ENCODE data around the gene BIN2. TPM values are rescaled to one million over a fixed set of nuclear protein-coding genes. Genes with fewer than 3 reads are reported as not detected.

Gene BIN2
- total RNA-seq, 2 experiments from 2014 or later, result 0.88 to 14.7 TPM

DNA sequence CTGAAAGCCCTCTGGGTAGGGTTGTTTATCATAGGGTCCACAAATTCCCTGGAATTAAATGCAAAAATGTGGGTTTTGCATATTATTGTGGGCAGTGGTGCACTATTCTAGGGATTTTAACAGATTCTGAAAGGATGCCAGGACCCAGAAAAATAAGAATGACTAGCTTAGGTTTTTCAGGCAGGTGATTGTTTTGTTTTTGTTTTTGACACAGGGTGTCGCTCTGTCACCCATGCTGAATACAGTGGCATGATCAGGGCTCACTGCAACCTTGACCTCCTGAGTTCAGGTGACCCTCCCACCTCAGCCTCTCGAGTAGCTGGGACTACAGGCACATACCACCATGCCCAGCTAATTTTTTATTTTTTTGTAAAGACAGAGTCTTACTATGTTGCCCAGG, 48.0 kb upstream of the BIN2 start:
- no peak for DNase-seq (ENCODE audit: low spot score)
- Histone ChIP-seq H3K4me3 (ENCODE audit: low read depth, low read length, poor library complexity, severe bottlenecking) (no peak overlapping the region), H3K79me2 (ENCODE audit: insufficient read depth, low read depth, low read length) (no peaks in the 10 kb centered on the region), H3K4me1 (ENCODE audit: insufficient read depth, low read length, poor library complexity, severe bottlenecking) (peaks cover 21% of the 10 kb centered on the region), H3K36me3 (ENCODE audit: insufficient read depth, low read length) (no peaks in the 10 kb centered on the region), H3K4me2 (ENCODE audit: low read length) (no peak overlapping the region), H3K27ac (ENCODE audit: low read depth, low read length, poor library complexity, severe bottlenecking) (no peak overlapping the region), H2AFZ (ENCODE audit: low read length) (no peak overlapping the region), H4K20me1 (ENCODE audit: insufficient read depth, low read length) (peaks cover 7% of the 10 kb centered on the region; the same call in 1 of the 2 replicates), H3K9me3 (ENCODE audit: low read length) (no peaks in the 10 kb centered on the region), H3K9me2 (ENCODE audit: insufficient read depth, low read length) (no peaks in the 10 kb centered on the region)
- TF ChIP-seq, protein P1, sequence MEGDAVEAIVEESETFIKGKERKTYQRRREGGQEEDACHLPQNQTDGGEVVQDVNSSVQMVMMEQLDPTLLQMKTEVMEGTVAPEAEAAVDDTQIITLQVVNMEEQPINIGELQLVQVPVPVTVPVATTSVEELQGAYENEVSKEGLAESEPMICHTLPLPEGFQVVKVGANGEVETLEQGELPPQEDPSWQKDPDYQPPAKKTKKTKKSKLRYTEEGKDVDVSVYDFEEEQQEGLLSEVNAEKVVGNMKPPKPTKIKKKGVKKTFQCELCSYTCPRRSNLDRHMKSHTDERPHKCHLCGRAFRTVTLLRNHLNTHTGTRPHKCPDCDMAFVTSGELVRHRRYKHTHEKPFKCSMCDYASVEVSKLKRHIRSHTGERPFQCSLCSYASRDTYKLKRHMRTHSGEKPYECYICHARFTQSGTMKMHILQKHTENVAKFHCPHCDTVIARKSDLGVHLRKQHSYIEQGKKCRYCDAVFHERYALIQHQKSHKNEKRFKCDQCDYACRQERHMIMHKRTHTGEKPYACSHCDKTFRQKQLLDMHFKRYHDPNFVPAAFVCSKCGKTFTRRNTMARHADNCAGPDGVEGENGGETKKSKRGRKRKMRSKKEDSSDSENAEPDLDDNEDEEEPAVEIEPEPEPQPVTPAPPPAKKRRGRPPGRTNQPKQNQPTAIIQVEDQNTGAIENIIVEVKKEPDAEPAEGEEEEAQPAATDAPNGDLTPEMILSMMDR (conservative IDR thresholded peaks at IDR 0.05; ENCODE audit: low read length), result peak; percentile 54
- TF ChIP-seq EZH2phosphoT487 (IDR thresholded peaks at IDR 0.05; ENCODE audit: borderline replicate concordance, low read depth, low read length), result no peak
- POLR2A ChIA-PET, result interaction anchor here (1.3 kb wide), 1 partner anchor 282 kb away, joined by 3 read pairs; no protein-coding TSS in a partner anchor
- no TSS peak for BruUV-seq (replicated peaks)
- intact Hi-C loops (cut with micrococcal nuclease; ENCODE audit: unreplicated experiment), result no loop called here
- CTCF ChIA-PET (ENCODE audit: unreplicated experiment), result no interaction called here

DNA sequence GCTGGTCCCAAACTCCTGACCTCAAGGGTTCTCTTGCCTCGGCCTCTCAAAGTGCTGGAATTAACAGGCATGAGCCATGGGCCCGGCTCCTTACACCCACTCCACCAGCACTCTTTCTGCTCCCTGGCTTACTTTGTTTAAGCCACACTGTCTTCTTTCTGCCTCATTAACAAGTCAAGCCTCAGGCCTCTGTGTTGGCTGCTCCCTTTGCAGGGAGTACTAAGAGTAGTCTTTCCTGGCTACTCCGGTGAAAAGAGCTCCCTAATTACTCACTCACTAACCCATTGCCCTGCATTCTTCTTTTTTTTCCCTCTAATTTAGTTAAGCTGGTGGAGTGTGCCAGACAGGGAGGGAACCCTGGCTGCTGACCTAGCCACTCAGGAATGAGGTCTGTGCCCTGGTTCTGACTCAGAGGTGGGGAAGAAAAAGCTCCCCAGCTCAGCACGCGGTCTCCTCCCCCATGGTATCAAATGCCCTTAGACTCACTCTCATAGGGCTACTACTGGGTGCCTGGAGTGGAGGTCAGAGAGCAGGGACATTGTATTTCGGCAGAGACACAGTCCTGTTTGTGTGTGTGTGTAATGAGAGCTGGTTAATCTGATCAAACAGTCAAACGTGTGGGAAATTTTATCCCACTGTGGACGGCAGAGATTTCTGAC, 47.5 kb upstream of the BIN2 start:
- ChIA-PET POLR2A (interaction anchor here (1.3 kb wide), 1 partner anchor 281 kb away, joined by 3 read pairs; no protein-coding TSS in a partner anchor), CTCF (ENCODE audit: unreplicated experiment) (no interaction called here)
- no peaks in the 10 kb centered on the region for H3K79me2 ChIP-seq (ENCODE audit: insufficient read depth, low read depth, low read length)
- BruUV-seq (replicated peaks), result no TSS peak
- intact Hi-C loops (cut with micrococcal nuclease; ENCODE audit: unreplicated experiment), result no loop called here
- TF ChIP-seq, protein P1 (conservative IDR thresholded peaks at IDR 0.05; ENCODE audit: low read length), result no peak
- TF ChIP-seq EZH2phosphoT487 (IDR thresholded peaks at IDR 0.05; ENCODE audit: borderline replicate concordance, low read depth, low read length), result no peak
- H3K36me3 ChIP-seq (ENCODE audit: insufficient read depth, low read length), result no peaks in the 10 kb centered on the region
- H4K20me1 ChIP-seq (ENCODE audit: insufficient read depth, low read length), result peaks cover 7% of the 10 kb centered on the region; the same call in 1 of the 2 replicates
- no peak overlapping the region for H3K4me3 ChIP-seq (ENCODE audit: low read depth, low read length, poor library complexity, severe bottlenecking)
- H3K4me2 ChIP-seq (ENCODE audit: low read length), result no peak overlapping the region
- H3K9me2 ChIP-seq (ENCODE audit: insufficient read depth, low read length), result no peaks in the 10 kb centered on the region
- H3K27ac ChIP-seq (ENCODE audit: low read depth, low read length, poor library complexity, severe bottlenecking), result no peak overlapping the region
- peaks cover 21% of the 10 kb centered on the region for H3K4me1 ChIP-seq (ENCODE audit: insufficient read depth, low read length, poor library complexity, severe bottlenecking)
- no peak overlapping the region for H2AFZ ChIP-seq (ENCODE audit: low read length)
- no peaks in the 10 kb centered on the region for H3K9me3 ChIP-seq (ENCODE audit: low read length)
- no peak for DNase-seq (ENCODE audit: low spot score)

DNA sequence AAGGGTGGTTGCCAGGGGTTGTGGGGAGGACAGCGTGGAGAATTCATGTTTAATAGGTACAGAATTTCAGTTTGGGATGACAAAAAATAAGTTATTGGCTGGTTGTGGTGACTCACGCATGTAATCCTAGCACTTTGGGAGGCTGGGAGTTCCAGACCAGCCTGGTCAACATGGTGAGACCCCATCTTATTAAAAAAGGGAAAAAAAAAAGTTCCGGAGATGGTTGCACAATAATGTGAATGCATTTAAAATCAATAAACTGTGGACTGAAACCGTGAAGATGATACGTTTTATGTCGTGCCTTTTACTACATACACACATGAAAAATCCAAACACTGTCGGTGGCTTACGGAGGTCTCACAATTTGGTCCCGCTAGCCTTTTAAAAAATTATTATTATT, 46.7 kb upstream of the BIN2 start:
- H3K4me2 ChIP-seq (ENCODE audit: low read length), result no peak overlapping the region
- H3K36me3 ChIP-seq (ENCODE audit: insufficient read depth, low read length), result no peaks in the 10 kb centered on the region
- no peak overlapping the region for H3K27ac ChIP-seq (ENCODE audit: low read depth, low read length, poor library complexity, severe bottlenecking)
- no TSS peak for BruUV-seq (replicated peaks)
- H4K20me1 ChIP-seq (ENCODE audit: insufficient read depth, low read length), result peaks cover 7% of the 10 kb centered on the region; the same call in 1 of the 2 replicates
- H3K9me3 ChIP-seq (ENCODE audit: low read length), result no peaks in the 10 kb centered on the region
- no peak overlapping the region for H3K4me3 ChIP-seq (ENCODE audit: low read depth, low read length, poor library complexity, severe bottlenecking)
- H3K4me1 ChIP-seq (ENCODE audit: insufficient read depth, low read length, poor library complexity, severe bottlenecking), result peaks cover 21% of the 10 kb centered on the region
- no peak for TF ChIP-seq EZH2phosphoT487 (IDR thresholded peaks at IDR 0.05; ENCODE audit: borderline replicate concordance, low read depth, low read length)
- TF ChIP-seq, protein P1 (conservative IDR thresholded peaks at IDR 0.05; ENCODE audit: low read length), result no peak
- H3K79me2 ChIP-seq (ENCODE audit: insufficient read depth, low read depth, low read length), result no peaks in the 10 kb centered on the region
- DNase-seq (ENCODE audit: low spot score), result no peak
- no peaks in the 10 kb centered on the region for H3K9me2 ChIP-seq (ENCODE audit: insufficient read depth, low read length)
- intact Hi-C loops (cut with micrococcal nuclease; ENCODE audit: unreplicated experiment), result no loop called here
- ChIA-PET POLR2A (interaction anchor here (1.3 kb wide), 1 partner anchor 280 kb away, joined by 3 read pairs; no protein-coding TSS in a partner anchor), CTCF (ENCODE audit: unreplicated experiment) (no interaction called here)
- no peak overlapping the region for H2AFZ ChIP-seq (ENCODE audit: low read length)
